Measurements from ENCODE around the gene BORCS6. TPM values are rescaled to one million over a fixed set of nuclear protein-coding genes. Genes with fewer than 3 reads are reported as not detected.

Gene BORCS6
- 9.3 TPM for total RNA-seq (2021; ENCODE audit: unreplicated experiment)
- 11.5 TPM for polyA plus RNA-seq (2012; ENCODE audit: insufficient read length)
- percentile 46 among the genes with signal in this experiment for Bru-seq, nascent RNA
- BruChase-seq, experiment 1, labeled RNA remaining after a 2-hour chase: percentile 60 among the genes with signal in this experiment
- percentile 48 among the genes with signal in this experiment for BruChase-seq, experiment 2, labeled RNA remaining after a 6-hour chase
- long read RNA-seq, transcript BORCS6-201 (1 exons, 2,575 nt): major isoform, 38 of 38 reads
- long read RNA-seq, partial matches to known transcripts: 0 of 38 reads
- long read RNA-seq, other reads (novel, unspliced or antisense): 0 of 38 reads

- in situ Hi-C loops (cut with HindIII; ENCODE audit: low pct_unique_long_range_greater_than_20kb, low sequenced_read_pairs): no loop called here
- peak within 1 kb of the TSS; percentile 86 for H3K27ac ChIP-seq (ENCODE audit: low read length)
- no TSS peak for BruUV-seq (replicated peaks)
Observed at GRCh38 chr17:8189711-8190477, at the start of gene BORCS6. Gene BORCS6, minus strand, starts transcription at chr17:8190180. Its CDS starts 40 bp downstream, at chr17:8190140.

More at GRCh38 chr17:8189711-8190477, at the start of gene BORCS6:
- DNase-seq (ENCODE audit: low read depth, low spot score) (peak; percentile 89), ATAC-seq (peak; percentile 66)
- POLR2A ChIA-PET: interaction anchor here (0.6 kb wide), 1 partner anchor 60 kb away, joined by 3 read pairs; no protein-coding TSS in a partner anchor
- H3K36me3 ChIP-seq (ENCODE audit: control insufficient read depth, insufficient read depth, low read length): no peaks in the 10 kb centered on the region
- intact Hi-C loops (cut with micrococcal nuclease; ENCODE audit: unreplicated experiment): no loop called here
- CTCF ChIA-PET: interaction anchor here (0.6 kb wide), 1 partner anchor 71 kb away, joined by 6 read pairs; no protein-coding TSS in a partner anchor
- TF ChIP-seq POLR2AphosphoS5 (IDR thresholded peaks at IDR 0.05; ENCODE audit: low read depth, low read length): peak; percentile 46; the same call in 1 of the 2 replicates
- no peak for TF ChIP-seq TCF7L2 (IDR thresholded peaks at IDR 0.05; ENCODE audit: low read depth, low read length)
- TF ChIP-seq CTCF (IDR thresholded peaks at IDR 0.05): no peak; the same call in 1 of the 2 replicates
- no peak for TF ChIP-seq REST (IDR thresholded peaks at IDR 0.05; ENCODE audit: insufficient read depth in 1 of 2, low read depth in 2 of 2, low read length in 1 of 2)
- no peak for TF ChIP-seq SIN3A (IDR thresholded peaks at IDR 0.05; ENCODE audit: borderline replicate concordance, insufficient read depth, low read depth, low read length)
- H3K4me1 ChIP-seq (ENCODE audit: control insufficient read depth, insufficient read depth, low read length): peaks cover 22% of the 10 kb centered on the region
- H3K27me3 ChIP-seq (ENCODE audit: control insufficient read depth, insufficient read depth, low read length): no peaks in the 10 kb centered on the region
- no peaks in the 10 kb centered on the region for H3K9me3 ChIP-seq (ENCODE audit: control insufficient read depth, insufficient read depth, low read depth, low read length)
- peak within 1 kb of the TSS; percentile 71 to 73 for H3K4me3 ChIP-seq (ENCODE audit: low read depth in 2 of 2, low read length in 2 of 2)

All from Panc1 (cell line).